HepG2 (cell line): ENCODE results near the gene VAMP8. TPM values are rescaled to one million over a fixed set of nuclear protein-coding genes. Genes with fewer than 3 reads are reported as not detected.

ENCODE experiments used
- DPF2 ChIP-seq: sonication (generic); formaldehyde crosslinking; IDR thresholded peaks from 2 replicates; pipeline ENCODE4 v1.4.0; 2020; ENCODE audit warnings: mild to moderate bottlenecking, low read depth, missing genetic modification reagents, borderline replicate concordance
- HOXA5 ChIP-seq: sonication (generic); formaldehyde crosslinking; IDR thresholded peaks from 2 replicates; pipeline ENCODE4 v1.4.0; 2020; ENCODE audit warnings: missing genetic modification reagents
- KLF11 ChIP-seq: IDR thresholded peaks from 2 replicates; pipeline ENCODE4 v1.6.1; 2016; ENCODE audit warnings: missing compliant biosample characterization
- KLF15 ChIP-seq: sonication (generic); formaldehyde crosslinking; IDR thresholded peaks from 2 replicates; pipeline ENCODE4 v1.8.1; 2023; ENCODE audit warnings: borderline replicate concordance, mild to moderate bottlenecking, inconsistent platforms, missing genetic modification reagents, mixed read lengths
- KMT2A ChIP-seq: sonication (generic); formaldehyde crosslinking; IDR thresholded peaks from 2 replicates; pipeline ENCODE4 v1.4.0; 2020; ENCODE audit warnings: missing genetic modification reagents
- MTF1 ChIP-seq: sonication (generic); formaldehyde crosslinking; IDR thresholded peaks from 2 replicates; pipeline ENCODE4 v1.5.0; 2020; ENCODE audit warnings: missing genetic modification reagents
- NAIF1 ChIP-seq: sonication (generic); formaldehyde crosslinking; IDR thresholded peaks from 2 replicates; pipeline ENCODE4 v1.5.0; 2020; ENCODE audit warnings: mild to moderate bottlenecking, missing genetic modification reagents, borderline replicate concordance
- NRL ChIP-seq: sonication (generic); formaldehyde crosslinking; IDR thresholded peaks from 2 replicates; pipeline ENCODE4 v1.5.0; 2020; ENCODE audit warnings: missing genetic modification reagents, mild to moderate bottlenecking, moderate library complexity, borderline replicate concordance
- PTBP1 ChIP-seq: fragments of 200-400 bp; formaldehyde crosslinking; IDR thresholded peaks from 2 replicates; pipeline ENCODE4 v1.6.1; 2018; ENCODE audit warnings: low read length, low read depth; ENCODE audit not compliant: poor library complexity, severe bottlenecking
- STAG1 ChIP-seq: sonication (generic); formaldehyde crosslinking; IDR thresholded peaks from 2 replicates; pipeline ENCODE4 v1.4.0; 2020; ENCODE audit warnings: missing genetic modification reagents
- TGIF2 ChIP-seq: IDR thresholded peaks from 2 replicates; pipeline ENCODE4 v1.6.1; 2016; ENCODE audit warnings: control low read depth, missing compliant biosample characterization
- YEATS2 ChIP-seq: sonication (generic); formaldehyde crosslinking; IDR thresholded peaks from 2 replicates; pipeline ENCODE4 v1.4.0; 2020; ENCODE audit warnings: missing genetic modification reagents, borderline replicate concordance
- ZBTB7B ChIP-seq: sonication (generic); formaldehyde crosslinking; IDR thresholded peaks from 2 replicates; pipeline ENCODE4 v1.4.0; 2020; ENCODE audit warnings: missing genetic modification reagents
- ZC3H4 ChIP-seq: sonication (generic); formaldehyde crosslinking; IDR thresholded peaks from 2 replicates; pipeline ENCODE4 v1.4.0; 2020; ENCODE audit warnings: missing genetic modification reagents, borderline replicate concordance
- ZMAT3 ChIP-seq: sonication (generic); formaldehyde crosslinking; conservative IDR thresholded peaks from 2 replicates; pipeline ENCODE4 v1.7.0; 2021; ENCODE audit warnings: missing genetic modification reagents
- ZNF12 ChIP-seq: sonication (generic); formaldehyde crosslinking; IDR thresholded peaks from 2 replicates; pipeline ENCODE4 v1.5.0; 2020; ENCODE audit warnings: missing genetic modification reagents
- ZNF296 ChIP-seq: sonication (generic); formaldehyde crosslinking; conservative IDR thresholded peaks from 2 replicates; pipeline ENCODE4 v1.5.0; 2020; ENCODE audit warnings: mild to moderate bottlenecking, missing genetic modification reagents
- ZNF746 ChIP-seq: sonication (generic); formaldehyde crosslinking; IDR thresholded peaks from 2 replicates; pipeline ENCODE4 v1.8.0; 2022; ENCODE audit warnings: mild to moderate bottlenecking, missing genetic modification reagents
- polyA plus RNA-seq, 8 experiments: library from polyadenylated mRNA; depleted of rRNA in 3 of 8; stranded (reverse) in 7 of 8; unstranded in 1 of 8; fragments of >200 nt; fragmentation: Illumina TruSeq in 4 of 8; extraction: Trizol in 4 of 8; gene quantifications; 2 replicates each; pipeline versions ENCODE4 v1.2.1 to v1.2.3, GENCODE V29; 2011 to 2016; ENCODE audit warnings: low read depth in 4 of 8, missing spikeins in 1 of 8, mixed read lengths in 1 of 8; ENCODE audit not compliant: insufficient read depth in 1 of 8
- total RNA-seq, 5 experiments: library from RNA; depleted of rRNA; stranded (reverse); fragments of >200 nt; fragmentation: Illumina TruSeq; extraction: Trizol; gene quantifications; 2 replicates each; pipeline ENCODE4 v1.2.3, GENCODE V29; 2016; ENCODE audit warnings: low read depth in 1 of 5
- TF ChIP-seq, protein P1 (sequence below): sonication (generic); formaldehyde crosslinking; IDR thresholded peaks from 2 replicates; pipeline ENCODE4 v1.5.0; 2020; ENCODE audit warnings: missing genetic modification reagents, mild to moderate bottlenecking, borderline replicate concordance
- TF ChIP-seq, protein P2 (sequence below): sonication (generic); formaldehyde crosslinking; IDR thresholded peaks from 2 replicates; pipeline ENCODE4 v1.5.1; 2020; ENCODE audit warnings: missing genetic modification reagents, mild to moderate bottlenecking, borderline replicate concordance
- TF ChIP-seq, protein P3 (sequence below): sonication (generic); formaldehyde crosslinking; conservative IDR thresholded peaks from 2 replicates; pipeline ENCODE4 v1.8.0; 2022; ENCODE audit warnings: low read depth, missing genetic modification reagents
- TF ChIP-seq, protein P4 (sequence below), 2 experiments: sonication (generic) in 1 of 2; formaldehyde crosslinking in 1 of 2; IDR thresholded peaks; 2 replicates each; pipeline versions ENCODE4 v1.4.0 to v1.6.1; 2018 to 2020; ENCODE audit warnings: missing genetic modification reagents in 2 of 2, borderline replicate concordance in 1 of 2, low read depth in 1 of 2, mild to moderate bottlenecking in 1 of 2, missing biosample characterization in 1 of 2
- TF ChIP-seq, protein P5 (sequence below): sonication (generic); formaldehyde crosslinking; IDR thresholded peaks from 2 replicates; pipeline ENCODE4 v1.8.0; 2022; ENCODE audit warnings: mild to moderate bottlenecking, missing genetic modification reagents, borderline replicate concordance

Gene VAMP8
- total and polyA plus RNA-seq, 2 of the 13 experiments (the other 11 are each of a cell fraction or from before 2014, with no cell fraction given), result 83.3 to 157 TPM

DNA sequence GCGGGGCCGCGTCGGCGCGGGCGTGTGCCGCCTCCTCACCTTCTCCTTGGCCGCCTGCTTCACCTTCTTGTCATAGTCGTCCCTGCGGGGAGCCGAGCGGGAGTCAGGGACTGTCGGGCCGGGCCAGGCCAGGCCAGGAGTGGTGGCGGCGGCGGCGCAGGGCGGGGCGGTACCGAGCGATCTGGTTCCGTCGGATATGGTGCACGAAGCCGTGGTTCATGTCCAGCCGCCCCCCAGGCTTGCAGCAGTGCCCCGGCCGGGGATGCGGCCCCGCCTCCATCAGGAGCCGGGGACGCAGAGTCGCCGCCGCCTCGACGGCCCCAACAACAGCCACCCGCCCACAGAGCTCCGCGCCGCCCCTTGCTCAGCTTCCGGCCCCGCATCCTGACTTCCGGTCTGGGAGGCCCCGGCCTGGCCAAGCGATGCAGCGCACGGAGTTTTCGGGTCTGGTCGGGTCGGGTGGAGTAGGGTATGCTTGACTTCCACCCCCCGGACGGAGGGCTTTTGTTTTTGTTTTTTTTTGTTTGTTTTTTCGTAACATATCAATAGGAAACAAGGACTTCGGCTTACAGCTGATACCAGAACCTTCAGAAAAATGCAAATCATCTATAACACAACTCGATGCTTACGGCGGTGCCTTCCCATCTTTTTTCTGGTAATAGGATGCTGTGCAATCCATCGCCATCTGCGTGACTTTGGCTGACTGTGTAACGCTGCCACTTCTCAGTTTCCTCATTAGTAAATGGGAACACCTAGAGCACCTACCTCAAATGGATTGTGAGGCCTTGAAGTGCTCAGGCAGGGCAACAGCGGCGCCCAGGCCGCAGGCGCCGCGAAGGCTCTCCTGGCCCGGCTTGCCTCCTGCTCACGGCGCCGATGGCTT, 34.6 kb downstream of the VAMP8 start, which contains the start of gene C2orf68 (continued):
- TF ChIP-seq ZBTB7B (CRISPR knock-in tag) (peak; percentile 37; the same call in 1 of the 2 replicates), NAIF1 (no peak), ZNF12 (CRISPR knock-in tag) (peak; percentile 14; the same call in 1 of the 2 replicates), ZNF296 (CRISPR knock-in tag) (0 out of 2 replicates have a peak, but pooled peaks have one; percentile 51), NRL (peak; percentile 91; the same call in 1 of the 2 replicates), ZNF746 (peak; percentile 28; the same call in 1 of the 2 replicates), KMT2A (CRISPR knock-in tag) (peak; percentile 95), MTF1 (CRISPR knock-in tag) (no peak), ZMAT3 (CRISPR knock-in tag) (peak; percentile 28; the same call in 1 of the 2 replicates), PTBP1 (no peak), ZC3H4 (CRISPR knock-in tag) (no peak), YEATS2 (CRISPR knock-in tag) (peak; percentile 100), KLF11 (CRISPR knock-in tag) (peak; percentile 94), KLF15 (CRISPR knock-in tag) (peak; percentile 95), STAG1 (no peak), TGIF2 (no peak), HOXA5 (peak; percentile 86), DPF2 (CRISPR knock-in tag) (no peak)
- TF ChIP-seq, protein P1, sequence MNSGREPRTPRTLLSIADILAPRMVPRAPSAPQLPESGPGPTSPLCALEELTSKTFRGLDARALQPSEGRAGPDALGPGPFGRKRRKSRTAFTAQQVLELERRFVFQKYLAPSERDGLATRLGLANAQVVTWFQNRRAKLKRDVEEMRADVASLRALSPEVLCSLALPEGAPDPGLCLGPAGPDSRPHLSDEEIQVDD (CRISPR knock-in tag), result peak; percentile 85; the same call in 1 of the 2 replicates
- TF ChIP-seq, protein P2, sequence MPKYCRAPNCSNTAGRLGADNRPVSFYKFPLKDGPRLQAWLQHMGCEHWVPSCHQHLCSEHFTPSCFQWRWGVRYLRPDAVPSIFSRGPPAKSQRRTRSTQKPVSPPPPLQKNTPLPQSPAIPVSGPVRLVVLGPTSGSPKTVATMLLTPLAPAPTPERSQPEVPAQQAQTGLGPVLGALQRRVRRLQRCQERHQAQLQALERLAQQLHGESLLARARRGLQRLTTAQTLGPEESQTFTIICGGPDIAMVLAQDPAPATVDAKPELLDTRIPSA (CRISPR knock-in tag), result no peak
- TF ChIP-seq, protein P3, sequence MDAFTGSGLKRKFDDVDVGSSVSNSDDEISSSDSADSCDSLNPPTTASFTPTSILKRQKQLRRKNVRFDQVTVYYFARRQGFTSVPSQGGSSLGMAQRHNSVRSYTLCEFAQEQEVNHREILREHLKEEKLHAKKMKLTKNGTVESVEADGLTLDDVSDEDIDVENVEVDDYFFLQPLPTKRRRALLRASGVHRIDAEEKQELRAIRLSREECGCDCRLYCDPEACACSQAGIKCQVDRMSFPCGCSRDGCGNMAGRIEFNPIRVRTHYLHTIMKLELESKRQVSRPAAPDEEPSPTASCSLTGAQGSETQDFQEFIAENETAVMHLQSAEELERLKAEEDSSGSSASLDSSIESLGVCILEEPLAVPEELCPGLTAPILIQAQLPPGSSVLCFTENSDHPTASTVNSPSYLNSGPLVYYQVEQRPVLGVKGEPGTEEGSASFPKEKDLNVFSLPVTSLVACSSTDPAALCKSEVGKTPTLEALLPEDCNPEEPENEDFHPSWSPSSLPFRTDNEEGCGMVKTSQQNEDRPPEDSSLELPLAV (CRISPR knock-in tag), result no peak
- TF ChIP-seq, protein P4, sequence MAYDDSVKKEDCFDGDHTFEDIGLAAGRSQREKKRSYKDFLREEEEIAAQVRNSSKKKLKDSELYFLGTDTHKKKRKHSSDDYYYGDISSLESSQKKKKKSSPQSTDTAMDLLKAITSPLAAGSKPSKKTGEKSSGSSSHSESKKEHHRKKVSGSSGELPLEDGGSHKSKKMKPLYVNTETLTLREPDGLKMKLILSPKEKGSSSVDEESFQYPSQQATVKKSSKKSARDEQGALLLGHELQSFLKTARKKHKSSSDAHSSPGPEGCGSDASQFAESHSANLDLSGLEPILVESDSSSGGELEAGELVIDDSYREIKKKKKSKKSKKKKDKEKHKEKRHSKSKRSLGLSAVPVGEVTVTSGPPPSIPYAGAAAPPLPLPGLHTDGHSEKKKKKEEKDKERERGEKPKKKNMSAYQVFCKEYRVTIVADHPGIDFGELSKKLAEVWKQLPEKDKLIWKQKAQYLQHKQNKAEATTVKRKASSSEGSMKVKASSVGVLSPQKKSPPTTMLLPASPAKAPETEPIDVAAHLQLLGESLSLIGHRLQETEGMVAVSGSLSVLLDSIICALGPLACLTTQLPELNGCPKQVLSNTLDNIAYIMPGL (CRISPR knock-in tag; IDR thresholded peaks at IDR 0.05; ENCODE audit: borderline replicate concordance in 1 of 2, low read depth in 1 of 2), result peak; percentile 84 to 89; a peak in 2 of 4 replicates
- TF ChIP-seq, protein P5, sequence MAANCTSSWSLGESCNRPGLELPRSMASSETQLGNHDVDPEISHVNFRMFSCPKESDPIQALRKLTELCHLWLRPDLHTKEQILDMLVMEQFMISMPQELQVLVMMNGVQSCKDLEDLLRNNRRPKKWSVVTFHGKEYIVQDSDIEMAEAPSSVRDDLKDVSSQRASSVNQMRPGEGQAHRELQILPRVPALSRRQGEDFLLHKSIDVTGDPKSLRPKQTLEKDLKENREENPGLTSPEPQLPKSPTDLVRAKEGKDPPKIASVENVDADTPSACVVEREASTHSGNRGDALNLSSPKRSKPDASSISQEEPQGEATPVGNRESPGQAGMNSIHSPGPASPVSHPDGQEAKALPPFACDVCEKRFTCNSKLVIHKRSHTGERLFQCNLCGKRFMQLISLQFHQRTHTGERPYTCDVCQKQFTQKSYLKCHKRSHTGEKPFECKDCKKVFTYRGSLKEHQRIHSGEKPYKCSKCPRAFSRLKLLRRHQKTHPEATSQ, result no peak
